Neural progenitor cell (in vitro differentiated cells): ENCODE results near the gene TMEM214. TPM values are rescaled to one million over a fixed set of nuclear protein-coding genes. Genes with fewer than 3 reads are reported as not detected.

Experiments
- DNase-seq: peaks from one replicate; pipeline ENCODE4 v3.0.0-alpha.2; 2016; ENCODE audit warnings: low spot score
- H2AFZ ChIP-seq: fragments of 200-600 bp; sonication (generic); replicated peaks from 2 replicates; pipeline ENCODE4 v1.6.1; 2016; ENCODE audit warnings: antibody characterized with exemption
- H3F3A ChIP-seq: fragments of 200-600 bp; sonication (generic); 2 replicates; pipeline ENCODE4 v1.6.1; 2016; ENCODE audit warnings: antibody characterized with exemption, low read depth
- H3K27ac ChIP-seq: fragments of 200-600 bp; sonication (generic); 2 replicates; pipeline ENCODE4 v1.5.1; 2016; ENCODE audit warnings: mild to moderate bottlenecking
- H3K27me3 ChIP-seq: fragments of 200-600 bp; sonication (generic); 2 replicates; pipeline ENCODE4 v1.6.1; 2016; ENCODE audit warnings: mild to moderate bottlenecking, moderate library complexity
- H3K36me3 ChIP-seq: fragments of 200-600 bp; sonication (generic); 2 replicates; pipeline ENCODE4 v1.5.1; 2016
- H3K4me1 ChIP-seq: fragments of 200-600 bp; sonication (generic); 2 replicates; pipeline ENCODE4 v1.6.1; 2016; ENCODE audit warnings: mixed run types
- H3K4me2 ChIP-seq: fragments of 200-600 bp; sonication (generic); 2 replicates; pipeline ENCODE4 v1.6.1; 2016
- H3K4me3 ChIP-seq: fragments of 200-600 bp; sonication (generic); 2 replicates; pipeline ENCODE4 v1.5.1; 2016
- H3K79me2 ChIP-seq: fragments of 200-600 bp; sonication (generic); 2 replicates; pipeline ENCODE4 v1.6.1; 2016; ENCODE audit warnings: low read depth
- H3K9ac ChIP-seq: fragments of 200-600 bp; sonication (generic); 2 replicates; pipeline ENCODE4 v1.6.1; 2016
- H3K9me3 ChIP-seq: fragments of 200-600 bp; sonication (generic); 2 replicates; pipeline ENCODE4 v1.5.1; 2016; ENCODE audit warnings: low read depth
- H4K20me1 ChIP-seq: fragments of 200-600 bp; sonication (generic); 2 replicates; pipeline ENCODE4 v1.6.1; 2016; ENCODE audit warnings: low read depth
- H3K27ac Mint-ChIP-seq: 3 replicates; pipeline ENCODE4 v1.8.0; 2021; ENCODE audit warnings: mixed read lengths
- H3K27me3 Mint-ChIP-seq: 2 replicates; pipeline ENCODE4 v1.8.0; 2022; ENCODE audit warnings: low read depth, mild to moderate bottlenecking, inconsistent platforms, moderate library complexity, mixed read lengths; ENCODE audit not compliant: insufficient read depth
- H3K36me3 Mint-ChIP-seq: 3 replicates; pipeline ENCODE4 v1.8.0; 2021; ENCODE audit warnings: mixed read lengths
- H3K4me1 Mint-ChIP-seq: 3 replicates; pipeline ENCODE4 v1.8.0; 2021; ENCODE audit warnings: mixed read lengths
- H3K4me3 Mint-ChIP-seq: 3 replicates; pipeline ENCODE4 v1.8.0; 2021; ENCODE audit warnings: mild to moderate bottlenecking, moderate library complexity, mixed read lengths
- H3K9me3 Mint-ChIP-seq: 3 replicates; pipeline ENCODE4 v1.8.0; 2020; ENCODE audit warnings: mixed read lengths
- CTCF ChIP-seq: fragments of 200-600 bp; sonication (generic); IDR thresholded peaks from 2 replicates; pipeline ENCODE4 v1.5.1; 2017; ENCODE audit warnings: antibody characterized with exemption, mild to moderate bottlenecking
- EZH2 ChIP-seq: fragments of 200-600 bp; sonication (generic); IDR thresholded peaks from 2 replicates; pipeline ENCODE4 v1.6.1; 2017; ENCODE audit warnings: antibody characterized with exemption, mild to moderate bottlenecking, moderate library complexity
- EZH2phosphoT487 ChIP-seq: fragments of 200-600 bp; sonication (generic); IDR thresholded peaks from 2 replicates; pipeline ENCODE4 v1.6.1; 2017; ENCODE audit warnings: antibody characterized with exemption
- total RNA-seq: library from RNA; depleted of rRNA; stranded (reverse); fragments of >200 nt; gene quantifications from 2 replicates; pipeline ENCODE4 v1.2.3, GENCODE V29; 2015; ENCODE audit warnings: low replicate concordance

TMEM214 gene
- total RNA-seq, 1 donor from 2014 or later = 18.1 TPM

DNA sequence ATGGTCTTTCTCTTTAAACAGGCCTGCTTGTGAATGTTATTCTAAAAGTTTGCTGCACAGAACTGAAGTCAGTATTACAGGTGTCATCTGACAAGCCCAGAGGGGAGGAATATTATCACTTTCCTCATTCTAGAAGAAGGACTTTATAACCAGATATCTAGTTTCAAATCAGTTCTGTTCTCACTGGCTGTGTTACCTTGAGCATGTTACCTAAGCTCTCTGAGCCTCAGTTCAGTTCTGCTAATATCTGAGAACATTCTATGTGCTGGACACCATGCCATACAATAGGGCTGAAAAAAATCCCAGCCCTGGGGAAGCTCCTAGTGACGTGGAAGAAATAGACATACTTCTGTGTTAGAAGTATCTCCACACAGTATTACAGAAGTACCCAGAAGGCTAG, 34.4 kb upstream of the TMEM214 start:
- peaks cover 33% of the 10 kb centered on the region for H4K20me1 ChIP-seq
- H2AFZ ChIP-seq = no peak overlapping the region
- Mint-ChIP-seq H3K27ac (no peak overlapping the region), H3K36me3 (no peaks in the 10 kb centered on the region), H3K27me3 (peaks cover 2% of the 10 kb centered on the region), H3K4me1 (peaks cover 10% of the 10 kb centered on the region), H3K9me3 (no peaks in the 10 kb centered on the region), H3K4me3 (no peak overlapping the region)
- no peaks in the 10 kb centered on the region for H3F3A ChIP-seq
- H3K4me1 ChIP-seq = peaks cover 12% of the 10 kb centered on the region
- no peak overlapping the region for H3K27ac ChIP-seq
- TF ChIP-seq CTCF (no peak), EZH2 (no peak)
- H3K79me2 ChIP-seq = no peaks in the 10 kb centered on the region
- no peak overlapping the region for H3K9ac ChIP-seq
- H3K27me3 ChIP-seq = no peaks in the 10 kb centered on the region
- no peak overlapping the region for H3K4me3 ChIP-seq
- no peaks in the 10 kb centered on the region for H3K36me3 ChIP-seq
- H3K4me2 ChIP-seq = peak overlapping the region; percentile 15
- no peaks in the 10 kb centered on the region for H3K9me3 ChIP-seq
- no peak for DNase-seq

GRCh38 chr2:27000228-27000627, 32.5 kb upstream of the TMEM214 start:
- no peak for TF ChIP-seq EZH2
- no peak for TF ChIP-seq EZH2phosphoT487
- no peak for TF ChIP-seq CTCF
- Mint-ChIP-seq H3K27ac (no peak overlapping the region), H3K27me3 (peaks cover 4% of the 10 kb centered on the region), H3K4me1 (peaks cover 10% of the 10 kb centered on the region), H3K9me3 (no peaks in the 10 kb centered on the region), H3K36me3 (no peaks in the 10 kb centered on the region), H3K4me3 (no peak overlapping the region)
- no peak for DNase-seq
- Histone ChIP-seq H3K27me3 (no peaks in the 10 kb centered on the region), H4K20me1 (peaks cover 24% of the 10 kb centered on the region), H3K9ac (no peak overlapping the region), H3K4me1 (peaks cover 12% of the 10 kb centered on the region), H3K27ac (no peak overlapping the region), H3F3A (no peaks in the 10 kb centered on the region), H3K36me3 (no peaks in the 10 kb centered on the region), H3K79me2 (no peaks in the 10 kb centered on the region), H3K4me3 (no peak overlapping the region), H3K4me2 (no peak overlapping the region), H2AFZ (no peak overlapping the region), H3K9me3 (no peaks in the 10 kb centered on the region)

- Mint-ChIP-seq H3K9me3 (no peaks in the 10 kb centered on the region), H3K4me3 (no peak overlapping the region), H3K4me1 (peaks cover 10% of the 10 kb centered on the region), H3K27me3 (peaks cover 4% of the 10 kb centered on the region), H3K36me3 (no peaks in the 10 kb centered on the region), H3K27ac (no peak overlapping the region)
- no peak overlapping the region for H3K27ac ChIP-seq
- no peaks in the 10 kb centered on the region for H3K9me3 ChIP-seq
- no peaks in the 10 kb centered on the region for H3K79me2 ChIP-seq
- H3K27me3 ChIP-seq = no peaks in the 10 kb centered on the region
- DNase-seq = no peak
- H2AFZ ChIP-seq = no peak overlapping the region
- H3K4me1 ChIP-seq = peaks cover 12% of the 10 kb centered on the region
- H3F3A ChIP-seq = no peaks in the 10 kb centered on the region
- peaks cover 24% of the 10 kb centered on the region for H4K20me1 ChIP-seq
- no peak overlapping the region for H3K9ac ChIP-seq
- no peak overlapping the region for H3K4me2 ChIP-seq
- H3K36me3 ChIP-seq = no peaks in the 10 kb centered on the region
- no peak overlapping the region for H3K4me3 ChIP-seq
- TF ChIP-seq CTCF (no peak), EZH2 (no peak), EZH2phosphoT487 (no peak)
These were observed 31.8 kb upstream of the TMEM214 start for GRCh38 chr2:27000995-27001394.

- Mint-ChIP-seq H3K27ac (no peak overlapping the region), H3K4me1 (peaks cover 10% of the 10 kb centered on the region), H3K4me3 (no peak overlapping the region), H3K27me3 (peaks cover 2% of the 10 kb centered on the region), H3K36me3 (no peaks in the 10 kb centered on the region), H3K9me3 (no peaks in the 10 kb centered on the region)
- Histone ChIP-seq H3K4me2 (no peak overlapping the region), H3K36me3 (no peaks in the 10 kb centered on the region), H4K20me1 (peaks cover 27% of the 10 kb centered on the region), H3K27me3 (no peaks in the 10 kb centered on the region), H3K79me2 (no peaks in the 10 kb centered on the region), H2AFZ (no peak overlapping the region), H3K27ac (no peak overlapping the region), H3K9me3 (no peaks in the 10 kb centered on the region), H3K4me1 (peaks cover 12% of the 10 kb centered on the region), H3K9ac (no peak overlapping the region), H3K4me3 (no peak overlapping the region), H3F3A (no peaks in the 10 kb centered on the region)
- no peak for TF ChIP-seq EZH2phosphoT487
- TF ChIP-seq EZH2 = no peak
- no peak for TF ChIP-seq CTCF
- no peak for DNase-seq
These were observed 30.8 kb upstream of the TMEM214 start for GRCh38 chr2:27001950-27002349.
